NB4 (cell line): Measurements from ENCODE around the gene LPP.

Experiments
- POLR2A ChIP-seq: IDR thresholded peaks from 2 replicates; pipeline ENCODE4 v1.6.1; 2011; ENCODE audit warnings: mild to moderate bottlenecking; ENCODE audit not compliant: insufficient read length; ENCODE audit errors: extremely low read depth
- TF ChIP-seq, protein P1 (sequence below): IDR thresholded peaks from one replicate; pipeline ENCODE4 v1.5.1; 2012; ENCODE audit warnings: low read depth, low read length

DNA sequence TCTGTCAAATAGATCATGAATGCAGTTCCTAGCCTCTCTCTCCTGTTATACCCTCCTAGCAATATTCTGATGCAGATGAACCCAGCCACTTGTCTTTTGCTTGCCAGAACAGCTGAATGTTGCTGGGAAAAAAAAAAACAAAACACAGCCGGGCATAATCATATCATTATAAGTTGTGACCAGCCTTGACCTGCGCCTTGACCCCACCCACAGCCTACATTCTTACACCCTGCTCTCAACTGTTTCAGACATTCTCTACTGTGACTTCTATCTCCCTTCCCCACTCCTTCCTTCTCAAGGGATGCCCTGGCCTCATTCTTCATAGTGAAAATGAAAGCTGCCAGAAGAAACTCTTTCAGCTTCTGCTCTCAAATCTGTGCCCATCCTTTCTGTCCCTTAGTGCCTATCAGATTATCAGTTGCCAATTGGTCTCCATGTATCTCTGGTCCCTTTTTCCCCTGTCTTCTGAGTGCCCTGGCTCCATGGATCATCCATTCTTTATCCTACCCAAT, 628.7 kb downstream of the LPP start:
- TF ChIP-seq, protein P1, sequence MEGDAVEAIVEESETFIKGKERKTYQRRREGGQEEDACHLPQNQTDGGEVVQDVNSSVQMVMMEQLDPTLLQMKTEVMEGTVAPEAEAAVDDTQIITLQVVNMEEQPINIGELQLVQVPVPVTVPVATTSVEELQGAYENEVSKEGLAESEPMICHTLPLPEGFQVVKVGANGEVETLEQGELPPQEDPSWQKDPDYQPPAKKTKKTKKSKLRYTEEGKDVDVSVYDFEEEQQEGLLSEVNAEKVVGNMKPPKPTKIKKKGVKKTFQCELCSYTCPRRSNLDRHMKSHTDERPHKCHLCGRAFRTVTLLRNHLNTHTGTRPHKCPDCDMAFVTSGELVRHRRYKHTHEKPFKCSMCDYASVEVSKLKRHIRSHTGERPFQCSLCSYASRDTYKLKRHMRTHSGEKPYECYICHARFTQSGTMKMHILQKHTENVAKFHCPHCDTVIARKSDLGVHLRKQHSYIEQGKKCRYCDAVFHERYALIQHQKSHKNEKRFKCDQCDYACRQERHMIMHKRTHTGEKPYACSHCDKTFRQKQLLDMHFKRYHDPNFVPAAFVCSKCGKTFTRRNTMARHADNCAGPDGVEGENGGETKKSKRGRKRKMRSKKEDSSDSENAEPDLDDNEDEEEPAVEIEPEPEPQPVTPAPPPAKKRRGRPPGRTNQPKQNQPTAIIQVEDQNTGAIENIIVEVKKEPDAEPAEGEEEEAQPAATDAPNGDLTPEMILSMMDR, result no peak
- no peak for TF ChIP-seq POLR2A
